Measurements from ENCODE around the gene GNB5.

GNB5 gene

GRCh38 chr15:52164631-52165265, 26.4 kb downstream of the GNB5 start:
- no peak for DNase-seq

GRCh38 chr15:52163321-52164190, 27.6 kb downstream of the GNB5 start:
- DNase-seq = no peak

GRCh38 chr15:52162876-52163275, 28.3 kb downstream of the GNB5 start:
- DNase-seq = no peak

- no peak for DNase-seq
These were observed 28.9 kb downstream of the GNB5 start for GRCh38 chr15:52162260-52162659.

- no peak for DNase-seq
These were observed 29.7 kb downstream of the GNB5 start for GRCh38 chr15:52161406-52161966.

GRCh38 chr15:52159645-52160044, 31.5 kb downstream of the GNB5 start:
- no peak for DNase-seq

GRCh38 chr15:52158084-52158765, 33.0 kb downstream of the GNB5 start:
- DNase-seq = no peak

- DNase-seq = no peak
These were observed 35.3 kb downstream of the GNB5 start for GRCh38 chr15:52155878-52156277.

GRCh38 chr15:52154896-52155865, 36.0 kb downstream of the GNB5 start:
- no peak for DNase-seq

GRCh38 chr15:52153900-52154895, 37.0 kb downstream of the GNB5 start:
- no peak for DNase-seq

- DNase-seq = no peak
These were observed 39.8 kb downstream of the GNB5 start for GRCh38 chr15:52151353-52151752.

GRCh38 chr15:52150871-52151270, 40.3 kb downstream of the GNB5 start:
- no peak for DNase-seq

- DNase-seq = no peak
These were observed 41.0 kb downstream of the GNB5 start for GRCh38 chr15:52150043-52150825.

GRCh38 chr15:52148403-52148802, 42.8 kb downstream of the GNB5 start:
- no peak for DNase-seq

GRCh38 chr15:52146776-52147175, 44.4 kb downstream of the GNB5 start:
- no peak for DNase-seq

GRCh38 chr15:52146261-52146660, 44.9 kb downstream of the GNB5 start:
- DNase-seq = no peak

GRCh38 chr15:52144656-52145178, 46.5 kb downstream of the GNB5 start:
- no peak for DNase-seq

GRCh38 chr15:52143873-52144272, 47.3 kb downstream of the GNB5 start:
- DNase-seq = no peak

- no peak for DNase-seq
These were observed 50.5 kb downstream of the GNB5 start for GRCh38 chr15:52140646-52141045.
